HCT116 (cell line): Measurements from ENCODE around the gene EMP2. TPM values are rescaled to one million over a fixed set of nuclear protein-coding genes. Genes with fewer than 3 reads are reported as not detected.

Source experiments
- ATAC-seq: fragments of 200-7000 bp; cut with Tn5 transposase; 2 replicates; pipeline ENCODE4 v1.9.1; 2020; ENCODE audit warnings: mild to moderate bottlenecking, moderate library complexity
- BruUV-seq: library from RNA; stranded (reverse); fragments of 400-500 nt; replicated peaks from 2 replicates; lab custom pipeline; 2021; lab: Mats Ljungman, UMichigan
- CTCF ChIA-PET: fragments of 300-600 bp; sonication (Branson Sonifier 250); formaldehyde crosslinking; loops from one replicate; lab custom pipeline; 2021; ENCODE audit warnings: antibody characterized with exemption; lab: Charles Lee
- POLR2A ChIA-PET: fragments of 300-600, 350-600 bp; sonication (Branson Sonifier 250); formaldehyde crosslinking; loops from one replicate; lab custom pipeline; 2021; ENCODE audit warnings: antibody characterized with exemption; lab: Charles Lee
- RAD21 ChIA-PET, 2 experiments: fragments of 300-600 bp; sonication (Branson Sonifier 250); formaldehyde crosslinking; loops; one replicate each; lab custom pipeline; 2023; ENCODE audit warnings: low total read pairs in 2 of 2; ENCODE audit not compliant: uncharacterized antibody in 2 of 2, unreplicated experiment in 2 of 2, low non-redundant PET in 1 of 2; lab: Charles Lee
- DNase-seq: peaks from one replicate; pipeline ENCODE4 v3.0.0-alpha.2; 2010; ENCODE audit warnings: low read depth, low spot score
- H2AFZ ChIP-seq: fragments of 200-600 bp; shearing (Covaris generic), sonication (generic); 2 replicates; pipeline ENCODE4 v1.6.1; 2017; ENCODE audit warnings: low read depth, mixed run types, mixed read lengths, antibody characterized with exemption, low read length; ENCODE audit not compliant: poor library complexity, severe bottlenecking
- H3K27ac ChIP-seq: 2 replicates; pipeline ENCODE4 v1.5.1; 2012; ENCODE audit warnings: low read depth, low read length
- H3K27me3 ChIP-seq: fragments of 200-600 bp; sonication (generic); 2 replicates; pipeline ENCODE4 v1.6.1; 2016; ENCODE audit warnings: mixed run types, low read length, mixed read lengths; ENCODE audit not compliant: insufficient read depth
- H3K36me3 ChIP-seq, 2 experiments: fragments of 200-500 bp in 1 of 2; fragments of 200-600 bp in 1 of 2; sonication (Bioruptor generic) in 1 of 2; sonication (generic) in 1 of 2; 2 replicates each; pipeline versions ENCODE4 v1.5.1 to v1.6.1; 2014 to 2016; ENCODE audit warnings: low read length in 2 of 2, inconsistent platforms in 1 of 2, mixed read lengths in 1 of 2, mixed run types in 1 of 2; ENCODE audit not compliant: insufficient read depth in 2 of 2, control insufficient read depth in 1 of 2
- H3K4me1 ChIP-seq, 2 experiments: fragments of 200-600 bp in 1 of 2; sonication (generic) in 1 of 2; 2 replicates each; pipeline versions ENCODE4 v1.5.1 to v1.6.1; 2012 to 2017; ENCODE audit warnings: low read length in 2 of 2, inconsistent platforms in 1 of 2, mild to moderate bottlenecking in 1 of 2, mixed read lengths in 1 of 2, mixed run types in 1 of 2, moderate library complexity in 1 of 2; ENCODE audit not compliant: insufficient read depth in 2 of 2, control insufficient read depth in 1 of 2
- H3K4me2 ChIP-seq: fragments of 200-600 bp; sonication (generic); 2 replicates; pipeline ENCODE4 v1.6.1; 2017; ENCODE audit warnings: mixed run types, low read length, mixed read lengths
- H3K4me3 ChIP-seq, 2 experiments: fragments of 200-600 bp in 1 of 2; sonication (generic) in 1 of 2; replicated peaks in 1 of 2; 2 replicates each; pipeline ENCODE4 v1.5.1; 2011 to 2016; ENCODE audit warnings: low read length in 2 of 2, control low read depth in 1 of 2, low read depth in 1 of 2, mild to moderate bottlenecking in 1 of 2, mixed read lengths in 1 of 2, mixed run types in 1 of 2
- H3K79me2 ChIP-seq: fragments of 200-600 bp; sonication (generic); 2 replicates; pipeline ENCODE4 v1.6.1; 2017; ENCODE audit warnings: mild to moderate bottlenecking, mixed run types, low read length, moderate library complexity, mixed read lengths; ENCODE audit not compliant: insufficient read depth
- H3K9ac ChIP-seq: fragments of 200-600 bp; sonication (generic); 2 replicates; pipeline ENCODE4 v1.6.1; 2016; ENCODE audit warnings: low read length, mixed read lengths
- H3K9me2 ChIP-seq: fragments of 200-600 bp; sonication (generic), shearing (Covaris generic); 2 replicates; pipeline ENCODE4 v1.6.1; 2017; ENCODE audit warnings: mixed run types, mild to moderate bottlenecking, moderate library complexity; ENCODE audit not compliant: insufficient read depth
- H3K9me3 ChIP-seq, 2 experiments: fragments of 200-500 bp in 1 of 2; fragments of 200-600 bp in 1 of 2; sonication (Bioruptor generic) in 1 of 2; sonication (generic) in 1 of 2; 2 replicates each; pipeline ENCODE4 v1.6.1; 2014 to 2017; ENCODE audit warnings: low read length in 2 of 2, mixed read lengths in 2 of 2, inconsistent platforms in 1 of 2, low read depth in 1 of 2, mild to moderate bottlenecking in 1 of 2, mixed run types in 1 of 2, moderate library complexity in 1 of 2; ENCODE audit not compliant: control insufficient read depth in 1 of 2, insufficient read depth in 1 of 2
- H4K20me1 ChIP-seq: fragments of 200-600 bp; sonication (generic), shearing (Covaris generic); 2 replicates; pipeline ENCODE4 v1.6.1; 2017; ENCODE audit warnings: mixed run types, mild to moderate bottlenecking, moderate library complexity; ENCODE audit not compliant: insufficient read depth
- ELF1 ChIP-seq: IDR thresholded peaks from 2 replicates; pipeline ENCODE4 v1.6.1; 2012; ENCODE audit warnings: low read depth, borderline replicate concordance
- EZH2phosphoT487 ChIP-seq: fragments of 200-600 bp; IDR thresholded peaks from 2 replicates; pipeline ENCODE4 v1.6.1; 2018; ENCODE audit warnings: antibody characterized with exemption, borderline replicate concordance
- FOSL1 ChIP-seq: IDR thresholded peaks from 2 replicates; pipeline ENCODE4 v1.6.1; 2012; ENCODE audit warnings: low read depth
- RAD21 ChIP-seq: IDR thresholded peaks from 2 replicates; pipeline ENCODE4 v1.6.1; 2012; ENCODE audit warnings: low read depth, mild to moderate bottlenecking
- SP1 ChIP-seq: IDR thresholded peaks from 2 replicates; pipeline ENCODE4 v1.6.1; 2012; ENCODE audit warnings: low read depth
- SRF ChIP-seq: IDR thresholded peaks from 2 replicates; pipeline ENCODE4 v1.6.1; 2012; ENCODE audit warnings: low read depth
- TCF7L2 ChIP-seq: IDR thresholded peaks from 2 replicates; pipeline ENCODE4 v1.7.0; 2011; ENCODE audit warnings: borderline replicate concordance, inconsistent platforms; ENCODE audit not compliant: insufficient read depth, insufficient read length; ENCODE audit errors: extremely low read depth
- YY1 ChIP-seq: IDR thresholded peaks from 2 replicates; pipeline ENCODE4 v1.6.1; 2011; ENCODE audit warnings: low read length, low read depth, moderate library complexity, mild to moderate bottlenecking; ENCODE audit not compliant: insufficient replicate concordance; ENCODE audit errors: extremely low read depth
- ZBTB33 ChIP-seq: IDR thresholded peaks from 2 replicates; pipeline ENCODE4 v1.6.1; 2011; ENCODE audit warnings: mild to moderate bottlenecking, low read length, moderate library complexity; ENCODE audit not compliant: insufficient replicate concordance; ENCODE audit errors: extremely low read depth
- intact Hi-C: fragments of 100-400 bp; cut with micrococcal nuclease; formaldehyde crosslinking; loops from 2 replicates; pipeline ENCODE4 v1.10.0; 2022
- total RNA-seq: library from RNA; stranded (reverse); gene quantifications from one replicate; pipeline ENCODE4 v1.2.1, GENCODE V29; 2021; ENCODE audit not compliant: unreplicated experiment
- TF ChIP-seq, protein P1 (sequence below), 3 experiments: fragments of 200-600 bp in 1 of 3; sonication (generic) in 1 of 3; IDR thresholded peaks in 2 of 3; conservative IDR thresholded peaks in 1 of 3; 2 replicates each; pipeline ENCODE4 v1.5.1; 2012 to 2017; ENCODE audit warnings: low read depth in 2 of 3, low read length in 2 of 3, antibody characterized with exemption in 1 of 3, borderline replicate concordance in 1 of 3, control low read depth in 1 of 3, mild to moderate bottlenecking in 1 of 3, mixed read lengths in 1 of 3, mixed run types in 1 of 3, moderate library complexity in 1 of 3; ENCODE audit not compliant: insufficient read depth in 1 of 3
- TF ChIP-seq, protein P2 (sequence below): IDR thresholded peaks from 2 replicates; pipeline ENCODE4 v1.6.1; 2012

EMP2 gene
- total RNA-seq, 1 experiment from 2014 or later: 32.6 TPM

- TF ChIP-seq, protein P1, sequence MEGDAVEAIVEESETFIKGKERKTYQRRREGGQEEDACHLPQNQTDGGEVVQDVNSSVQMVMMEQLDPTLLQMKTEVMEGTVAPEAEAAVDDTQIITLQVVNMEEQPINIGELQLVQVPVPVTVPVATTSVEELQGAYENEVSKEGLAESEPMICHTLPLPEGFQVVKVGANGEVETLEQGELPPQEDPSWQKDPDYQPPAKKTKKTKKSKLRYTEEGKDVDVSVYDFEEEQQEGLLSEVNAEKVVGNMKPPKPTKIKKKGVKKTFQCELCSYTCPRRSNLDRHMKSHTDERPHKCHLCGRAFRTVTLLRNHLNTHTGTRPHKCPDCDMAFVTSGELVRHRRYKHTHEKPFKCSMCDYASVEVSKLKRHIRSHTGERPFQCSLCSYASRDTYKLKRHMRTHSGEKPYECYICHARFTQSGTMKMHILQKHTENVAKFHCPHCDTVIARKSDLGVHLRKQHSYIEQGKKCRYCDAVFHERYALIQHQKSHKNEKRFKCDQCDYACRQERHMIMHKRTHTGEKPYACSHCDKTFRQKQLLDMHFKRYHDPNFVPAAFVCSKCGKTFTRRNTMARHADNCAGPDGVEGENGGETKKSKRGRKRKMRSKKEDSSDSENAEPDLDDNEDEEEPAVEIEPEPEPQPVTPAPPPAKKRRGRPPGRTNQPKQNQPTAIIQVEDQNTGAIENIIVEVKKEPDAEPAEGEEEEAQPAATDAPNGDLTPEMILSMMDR (IDR thresholded peaks at IDR 0.05 in 2 of 3, conservative IDR thresholded peaks at IDR 0.05 in 1 of 3; ENCODE audit: borderline replicate concordance in 1 of 3, insufficient read depth in 1 of 3, low read depth in 2 of 3, low read length in 2 of 3): peak; percentile 63 to 82 (median 71); a peak in 5 of 6 replicates
Measured at GRCh38 chr16:10579965-10580882, at the start of gene EMP2 (continued).

DNA sequence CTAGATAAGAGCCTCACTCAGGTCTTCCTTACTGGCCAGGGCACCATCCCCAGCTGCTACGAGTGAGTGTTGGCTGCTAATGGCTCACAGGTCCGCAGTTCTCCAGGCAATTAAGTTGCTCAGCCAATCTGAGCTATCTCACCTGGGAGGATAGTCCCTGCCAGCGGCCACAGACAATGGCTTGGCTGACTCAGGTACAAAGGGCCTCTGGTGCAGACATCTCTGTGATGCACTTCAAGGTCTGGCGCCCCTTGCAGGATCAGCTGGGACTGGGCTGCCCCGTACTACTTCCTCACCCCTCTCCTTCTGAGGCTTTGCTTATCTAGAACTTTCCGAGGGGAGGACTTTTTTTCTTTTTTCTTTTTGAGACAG lies 49.2 kb upstream of the EMP2 start:
- no peaks in the 10 kb centered on the region for H3K79me2 ChIP-seq
- no peak for TF ChIP-seq TCF7L2
- TF ChIP-seq, protein P2, sequence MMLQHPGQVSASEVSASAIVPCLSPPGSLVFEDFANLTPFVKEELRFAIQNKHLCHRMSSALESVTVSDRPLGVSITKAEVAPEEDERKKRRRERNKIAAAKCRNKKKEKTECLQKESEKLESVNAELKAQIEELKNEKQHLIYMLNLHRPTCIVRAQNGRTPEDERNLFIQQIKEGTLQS: no peak
- TF ChIP-seq SP1: no peak
- no peak for TF ChIP-seq YY1
- no peak for TF ChIP-seq FOSL1
- no peak for TF ChIP-seq EZH2phosphoT487
- no peak for TF ChIP-seq RAD21
- TF ChIP-seq SRF: no peak
- TF ChIP-seq ZBTB33: no peak
- no peak for TF ChIP-seq ELF1
- TF ChIP-seq, all 23 proteins: peak for 0
- no TSS peak for BruUV-seq
- ChIA-PET RAD21 (no interaction called here), CTCF (no interaction called here), POLR2A (no interaction called here)
- ATAC-seq (no peak), DNase-seq (no peak)
- H3K9ac ChIP-seq: no peak overlapping the region
- no peak overlapping the region for H3K4me2 ChIP-seq
- H3K9me3 ChIP-seq: no peaks in the 10 kb centered on the region
- H3K27me3 ChIP-seq: no peaks in the 10 kb centered on the region
- H3K36me3 ChIP-seq: no peaks in the 10 kb centered on the region
- H4K20me1 ChIP-seq: no peaks in the 10 kb centered on the region
- H3K4me3 ChIP-seq: no peak overlapping the region
- H3K4me1 ChIP-seq: peaks cover 5 to 6% of the 10 kb centered on the region in 2 experiments; a peak in 3 of 4 replicates
- intact Hi-C loops: no loop called here
- no peak overlapping the region for H3K27ac ChIP-seq
- no peaks in the 10 kb centered on the region for H3K9me2 ChIP-seq
- no peak overlapping the region for H2AFZ ChIP-seq
